ENCODE measurements around the gene SPINT1.

Gene SPINT1

DNA sequence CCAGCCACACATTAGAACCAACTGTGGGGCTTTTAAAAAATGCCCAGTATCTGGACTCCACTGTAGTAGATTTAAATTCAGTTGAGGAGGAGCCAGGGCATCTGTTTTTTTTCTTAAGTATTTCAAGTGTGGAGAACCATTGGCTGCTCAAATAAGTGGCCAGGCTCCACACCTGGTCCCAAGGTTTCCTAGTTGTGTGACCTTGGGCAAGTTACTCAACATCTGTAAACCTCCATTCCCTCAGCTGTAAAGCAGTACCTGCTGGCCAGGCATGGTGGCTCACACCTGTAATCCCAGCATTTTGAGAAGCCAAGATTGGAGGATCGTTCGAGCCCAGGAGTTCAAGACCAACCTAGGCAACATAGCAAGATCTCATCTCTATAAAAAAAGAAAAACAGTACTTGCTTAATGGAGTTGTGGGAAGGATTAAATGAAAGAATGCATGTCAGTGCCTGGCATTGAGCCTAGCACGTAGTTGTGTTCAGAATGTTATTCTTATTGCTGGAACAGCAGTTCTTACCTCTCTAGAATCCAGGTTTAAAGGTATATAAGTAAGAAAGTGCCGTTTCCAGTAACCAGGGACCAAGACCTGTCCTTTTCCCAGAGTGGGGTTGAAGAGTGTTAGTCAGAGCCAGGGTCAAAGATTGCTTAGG lies 17.3 kb upstream of the SPINT1 start:
- TF ChIP-seq, protein P1, sequence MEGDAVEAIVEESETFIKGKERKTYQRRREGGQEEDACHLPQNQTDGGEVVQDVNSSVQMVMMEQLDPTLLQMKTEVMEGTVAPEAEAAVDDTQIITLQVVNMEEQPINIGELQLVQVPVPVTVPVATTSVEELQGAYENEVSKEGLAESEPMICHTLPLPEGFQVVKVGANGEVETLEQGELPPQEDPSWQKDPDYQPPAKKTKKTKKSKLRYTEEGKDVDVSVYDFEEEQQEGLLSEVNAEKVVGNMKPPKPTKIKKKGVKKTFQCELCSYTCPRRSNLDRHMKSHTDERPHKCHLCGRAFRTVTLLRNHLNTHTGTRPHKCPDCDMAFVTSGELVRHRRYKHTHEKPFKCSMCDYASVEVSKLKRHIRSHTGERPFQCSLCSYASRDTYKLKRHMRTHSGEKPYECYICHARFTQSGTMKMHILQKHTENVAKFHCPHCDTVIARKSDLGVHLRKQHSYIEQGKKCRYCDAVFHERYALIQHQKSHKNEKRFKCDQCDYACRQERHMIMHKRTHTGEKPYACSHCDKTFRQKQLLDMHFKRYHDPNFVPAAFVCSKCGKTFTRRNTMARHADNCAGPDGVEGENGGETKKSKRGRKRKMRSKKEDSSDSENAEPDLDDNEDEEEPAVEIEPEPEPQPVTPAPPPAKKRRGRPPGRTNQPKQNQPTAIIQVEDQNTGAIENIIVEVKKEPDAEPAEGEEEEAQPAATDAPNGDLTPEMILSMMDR (IDR thresholded peaks at IDR 0.05; ENCODE audit: unreplicated experiment in 3 of 3): no peak
- Mint-ChIP-seq H3K27ac (no peak overlapping the region), H3K4me3 (no peak overlapping the region), H3K36me3 (ENCODE audit: low read depth) (no peaks in the 10 kb centered on the region), H3K4me1 (no peaks in the 10 kb centered on the region), H3K9me3 (no peaks in the 10 kb centered on the region), H3K27me3 (ENCODE audit: low read depth) (peaks cover 4% of the 10 kb centered on the region)

DNA sequence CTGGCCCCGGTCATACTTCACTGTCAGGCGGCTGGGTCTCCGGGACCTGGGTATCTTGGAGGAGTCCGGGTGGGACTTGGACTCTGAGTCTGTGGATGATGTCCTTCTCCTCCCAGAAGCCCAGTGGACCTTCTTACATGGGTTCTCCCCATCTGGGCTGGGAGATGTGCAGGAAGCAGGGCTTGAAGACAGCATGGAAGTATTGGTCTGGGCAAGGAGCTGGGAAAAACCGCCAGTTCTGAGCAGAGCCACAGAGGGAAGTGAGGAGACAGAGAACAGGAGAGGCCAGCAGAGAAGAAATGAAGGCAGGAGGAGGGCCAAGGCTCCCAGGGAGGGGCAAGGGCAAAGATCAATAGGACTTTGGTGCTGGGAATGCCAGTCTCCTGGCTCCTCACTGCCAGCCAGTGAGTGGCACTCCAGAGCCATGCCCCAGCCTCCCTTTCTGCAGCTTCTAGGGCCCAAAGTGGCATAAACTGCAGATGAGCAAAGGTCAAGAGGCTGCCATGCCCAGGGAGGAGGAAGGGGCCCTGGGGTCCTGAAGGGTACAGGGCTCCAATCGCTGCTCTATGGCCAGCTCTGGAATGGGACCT lies 15.3 kb upstream of the SPINT1 start, which contains the start of gene PPP1R14D:
Gene PPP1R14D, minus strand, starts transcription at position 262 of the 590 bp plus-strand sequence. Its CDS starts 67 bp downstream, at position 195.
- H3K27ac Mint-ChIP-seq: no peak within 1 kb of the TSS

DNA sequence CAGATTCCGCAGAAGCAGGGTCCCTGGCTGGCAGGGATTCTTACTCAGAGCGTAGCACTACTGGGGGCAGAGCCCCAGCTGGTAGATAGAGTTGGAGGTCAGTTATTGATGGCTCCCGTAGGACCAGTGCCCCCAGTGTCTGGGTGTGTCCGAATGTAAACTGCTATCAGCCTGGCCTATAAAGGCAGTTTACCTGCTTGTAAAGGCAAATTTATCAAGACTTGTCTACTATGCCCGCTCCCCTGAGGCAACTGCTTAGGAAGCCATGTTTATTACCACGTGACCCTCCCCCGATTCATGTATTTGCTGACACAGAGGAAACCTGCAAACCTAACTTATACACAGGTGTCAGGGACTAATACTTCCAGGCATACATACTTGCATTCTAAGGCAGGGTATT lies 14.7 kb upstream of the SPINT1 start:
- TF ChIP-seq, protein P1 (IDR thresholded peaks at IDR 0.05; ENCODE audit: unreplicated experiment in 3 of 3): no peak
- H3K36me3 Mint-ChIP-seq (ENCODE audit: low read depth): peaks cover 5% of the 10 kb centered on the region
- H3K9me3 Mint-ChIP-seq: no peaks in the 10 kb centered on the region
- no peaks in the 10 kb centered on the region for H3K4me1 Mint-ChIP-seq
- H3K4me3 Mint-ChIP-seq: no peak overlapping the region
- no peak overlapping the region for H3K27ac Mint-ChIP-seq
- H3K27me3 Mint-ChIP-seq (ENCODE audit: low read depth): peaks cover 4% of the 10 kb centered on the region

More for the DNA sequence above, 15.3 kb upstream of the SPINT1 start, which contains the start of gene PPP1R14D:
- no peaks in the 10 kb centered on the region for H3K4me1 Mint-ChIP-seq
- no peak within 1 kb of the TSS for H3K4me3 Mint-ChIP-seq
- peaks cover 5% of the 10 kb centered on the region for H3K36me3 Mint-ChIP-seq (ENCODE audit: low read depth)
- peaks cover 4% of the 10 kb centered on the region for H3K27me3 Mint-ChIP-seq (ENCODE audit: low read depth)
- TF ChIP-seq, protein P1 (IDR thresholded peaks at IDR 0.05; ENCODE audit: unreplicated experiment in 3 of 3): no peak
- no peaks in the 10 kb centered on the region for H3K9me3 Mint-ChIP-seq

DNA sequence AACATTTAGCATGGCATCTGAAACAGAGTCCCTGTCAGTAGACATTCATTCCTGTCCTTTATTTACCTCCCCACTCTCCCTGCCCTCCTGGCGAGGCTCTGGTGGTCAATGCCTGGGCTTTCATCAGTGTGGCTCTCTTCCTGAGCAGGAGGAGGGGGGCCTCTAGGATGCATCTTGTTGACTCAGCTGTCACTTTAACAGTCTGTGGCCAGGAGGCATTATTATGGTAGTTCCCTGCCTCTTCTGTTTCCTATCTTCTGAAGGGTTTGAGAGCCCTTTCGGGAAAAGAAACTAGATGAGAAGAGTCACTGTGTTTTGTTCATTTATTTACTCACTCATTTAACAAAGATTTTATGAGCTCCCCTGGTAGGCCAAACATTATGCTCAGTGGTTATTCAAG lies 13.0 kb upstream of the SPINT1 start:
- no peak overlapping the region for H3K27ac Mint-ChIP-seq
- H3K4me3 Mint-ChIP-seq: no peak overlapping the region
- H3K36me3 Mint-ChIP-seq (ENCODE audit: low read depth): peaks cover 5% of the 10 kb centered on the region
- H3K27me3 Mint-ChIP-seq (ENCODE audit: low read depth): peaks cover 4% of the 10 kb centered on the region
- no peaks in the 10 kb centered on the region for H3K9me3 Mint-ChIP-seq
- TF ChIP-seq, protein P1 (IDR thresholded peaks at IDR 0.05; ENCODE audit: unreplicated experiment in 3 of 3): no peak
- H3K4me1 Mint-ChIP-seq: no peaks in the 10 kb centered on the region

DNA sequence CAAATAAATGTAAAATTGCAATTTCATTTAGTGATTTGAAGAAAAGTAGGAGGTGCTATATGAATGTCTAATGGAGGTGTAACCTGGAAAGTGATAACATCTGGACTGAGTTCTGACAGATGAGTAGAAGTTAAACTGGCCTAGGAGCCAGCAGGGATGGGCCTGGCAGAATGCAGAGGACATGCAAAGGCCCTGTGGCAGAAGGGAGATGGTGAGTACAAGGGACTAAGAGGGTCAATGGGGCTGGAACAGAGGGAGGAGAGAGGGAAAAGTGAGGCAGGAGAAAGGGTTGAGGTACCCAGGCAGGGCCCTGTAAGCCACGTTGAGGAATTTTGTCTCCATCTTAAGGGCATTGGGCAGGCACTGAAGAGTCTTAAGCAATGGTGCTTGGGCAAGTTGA lies 12.0 kb upstream of the SPINT1 start:
- no peaks in the 10 kb centered on the region for H3K4me1 Mint-ChIP-seq
- no peak overlapping the region for H3K27ac Mint-ChIP-seq
- peaks cover 4% of the 10 kb centered on the region for H3K27me3 Mint-ChIP-seq (ENCODE audit: low read depth)
- TF ChIP-seq, protein P1 (IDR thresholded peaks at IDR 0.05; ENCODE audit: unreplicated experiment in 3 of 3): no peak
- peaks cover 5% of the 10 kb centered on the region for H3K36me3 Mint-ChIP-seq (ENCODE audit: low read depth)
- H3K4me3 Mint-ChIP-seq: no peak overlapping the region
- no peaks in the 10 kb centered on the region for H3K9me3 Mint-ChIP-seq

DNA sequence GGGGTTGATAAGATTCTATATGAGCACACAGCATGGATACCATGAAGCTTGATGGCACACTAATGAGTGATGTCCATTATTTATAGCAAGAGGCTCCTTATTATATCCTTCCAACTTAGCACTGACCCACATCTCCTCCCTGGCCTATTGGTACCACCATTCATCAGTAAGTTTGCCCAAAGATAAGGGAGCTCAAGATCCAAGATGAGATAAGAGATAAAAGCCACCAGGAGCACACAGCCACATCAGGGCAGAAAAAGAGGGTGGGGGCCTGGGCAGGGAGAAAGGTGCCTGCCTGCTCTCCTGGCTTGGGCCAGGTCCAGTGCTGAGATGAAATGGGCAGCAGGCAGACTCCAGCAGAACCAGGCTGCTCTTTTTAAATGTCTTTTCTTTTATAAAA lies 10.9 kb upstream of the SPINT1 start:
- Mint-ChIP-seq H3K4me3 (no peak overlapping the region), H3K27me3 (ENCODE audit: low read depth) (peaks cover 4% of the 10 kb centered on the region), H3K36me3 (ENCODE audit: low read depth) (peaks cover 5% of the 10 kb centered on the region), H3K9me3 (no peaks in the 10 kb centered on the region), H3K27ac (no peak overlapping the region), H3K4me1 (no peaks in the 10 kb centered on the region)
- TF ChIP-seq, protein P1 (IDR thresholded peaks at IDR 0.05; ENCODE audit: unreplicated experiment in 3 of 3): no peak

Data from nephron (organoid).